Medulla oblongata (tissue), 1 donor: Measurements from ENCODE around the gene CD27.
"Not testable (repeated sequence)": the region's sequence is repeated elsewhere in the genome, so short reads cannot be mapped to it uniquely, and the experiment has no call there.

Experiments
- DNase-seq: peaks from one replicate; pipeline ENCODE4 v3.0.0-alpha.2; 2015; ENCODE audit errors: extremely low spot score

Gene CD27

GRCh38 chr12:6444704-6445688, at the start of gene CD27:
CD27 (plus strand) TSS chr12:6444955; CDS start chr12:6445096, 141 bp downstream.
- no peak for DNase-seq

GRCh38 chr12:6396031-6396430, 48.7 kb upstream of the CD27 start:
- DNase-seq = no peak

GRCh38 chr12:6399884-6400644, 44.7 kb upstream of the CD27 start:
- no peak for DNase-seq

GRCh38 chr12:6404390-6404789, 40.4 kb upstream of the CD27 start:
- DNase-seq = no peak

GRCh38 chr12:6405963-6406362, 38.8 kb upstream of the CD27 start:
- DNase-seq = no peak

- no peak for DNase-seq
Observed at GRCh38 chr12:6407236-6407954, 37.4 kb upstream of the CD27 start.

- DNase-seq = peak; percentile 72
Observed at GRCh38 chr12:6416596-6416995, 28.2 kb upstream of the CD27 start.

GRCh38 chr12:6418796-6419195, 26.0 kb upstream of the CD27 start:
- DNase-seq = no peak

- DNase-seq = no peak
Observed at GRCh38 chr12:6420364-6420763, 24.4 kb upstream of the CD27 start.

- DNase-seq = peak; percentile 97
Observed at GRCh38 chr12:6423267-6424007, 21.3 kb upstream of the CD27 start.

- no peak for DNase-seq
Observed at GRCh38 chr12:6424008-6424347, 20.8 kb upstream of the CD27 start.

GRCh38 chr12:6424866-6425265, 19.9 kb upstream of the CD27 start:
- DNase-seq = no peak

GRCh38 chr12:6425590-6426531, 18.9 kb upstream of the CD27 start:
- peak; percentile 23 for DNase-seq

GRCh38 chr12:6426882-6427671, 17.7 kb upstream of the CD27 start:
- DNase-seq = no peak

- DNase-seq = not testable (repeated sequence)
Observed at GRCh38 chr12:6427796-6428195, 17.0 kb upstream of the CD27 start.

GRCh38 chr12:6428326-6428725, 16.4 kb upstream of the CD27 start:
- no peak for DNase-seq

GRCh38 chr12:6430124-6430989, 14.4 kb upstream of the CD27 start:
- peak; percentile 74 for DNase-seq

- no peak for DNase-seq
Observed at GRCh38 chr12:6432991-6433390, 11.8 kb upstream of the CD27 start.
